HG02642 (cell line): Measurements from ENCODE around the gene LGALS3.
A peak's percentile ranks its signal among the peaks of the same experiment; 100 is the strongest.
"Not testable (repeated sequence)": the region's sequence is repeated elsewhere in the genome, so short reads cannot be mapped to it uniquely, and the experiment has no call there.

ENCODE experiments used
- ATAC-seq: cut with Tn5 transposase; IDR thresholded peaks from one replicate; pipeline ENCODE4 v1.9.1; 2021; ENCODE audit warnings: mild to moderate bottlenecking; ENCODE audit not compliant: unreplicated experiment, poor library complexity

The LGALS3 gene

DNA sequence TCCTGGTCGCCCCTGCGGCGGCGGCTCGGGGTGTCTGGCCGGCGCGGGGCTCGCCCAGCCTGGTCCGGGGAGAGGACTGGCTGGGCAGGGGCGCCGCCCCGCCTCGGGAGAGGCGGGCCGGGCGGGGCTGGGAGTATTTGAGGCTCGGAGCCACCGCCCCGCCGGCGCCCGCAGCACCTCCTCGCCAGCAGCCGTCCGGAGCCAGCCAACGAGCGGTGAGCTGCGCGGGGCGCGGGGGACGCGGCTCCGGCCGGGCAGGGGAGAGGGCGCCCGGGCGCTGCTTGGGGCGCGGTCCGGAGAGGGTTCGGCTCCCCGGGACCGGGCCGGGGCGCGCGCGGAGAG lies at the start of gene LGALS3:
TSS of gene LGALS3 (plus strand) at position 167 of the 342 bp plus-strand sequence. CDS start 8,122 bp downstream, outside the sequence.
- peak; percentile 74 for ATAC-seq

- not testable (repeated sequence) for ATAC-seq
These were observed 49.1 kb upstream of the LGALS3 start for GRCh38 chr14:55079961-55080360.

DNA sequence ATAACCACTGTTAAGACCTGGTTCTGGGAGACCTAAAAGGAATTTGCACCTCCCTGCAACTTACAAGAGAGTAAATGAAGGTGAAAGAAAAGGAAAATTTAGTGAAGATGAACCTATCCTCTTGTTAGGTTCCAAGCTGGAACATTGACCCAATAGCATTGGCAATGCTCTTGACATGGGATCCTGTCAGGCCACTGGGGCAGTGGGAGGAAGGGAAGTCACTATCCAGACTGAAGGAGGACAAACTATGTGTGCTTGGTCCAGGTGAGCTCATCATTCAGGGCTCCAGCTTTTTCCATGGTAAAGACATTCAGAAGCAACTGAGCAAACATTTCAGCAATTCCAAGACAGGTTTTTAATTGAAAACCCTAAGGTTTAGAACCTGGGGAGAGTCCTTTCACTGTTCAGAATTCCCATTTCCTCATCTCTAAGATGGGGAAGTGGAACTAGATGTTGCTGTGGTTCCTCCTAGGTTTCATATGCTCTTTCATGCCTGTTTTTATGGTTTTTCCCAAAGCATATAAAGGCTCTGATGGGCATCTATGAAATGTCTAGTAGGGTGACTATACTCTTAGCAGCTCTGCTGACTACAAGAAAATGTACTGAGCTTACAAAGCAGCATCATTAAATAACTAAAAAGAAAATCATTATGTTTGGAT lies 44.5 kb upstream of the LGALS3 start:
- ATAC-seq, result no peak

GRCh38 chr14:55085060-55085660 lies 43.9 kb upstream of the LGALS3 start:
- ATAC-seq, result no peak

DNA sequence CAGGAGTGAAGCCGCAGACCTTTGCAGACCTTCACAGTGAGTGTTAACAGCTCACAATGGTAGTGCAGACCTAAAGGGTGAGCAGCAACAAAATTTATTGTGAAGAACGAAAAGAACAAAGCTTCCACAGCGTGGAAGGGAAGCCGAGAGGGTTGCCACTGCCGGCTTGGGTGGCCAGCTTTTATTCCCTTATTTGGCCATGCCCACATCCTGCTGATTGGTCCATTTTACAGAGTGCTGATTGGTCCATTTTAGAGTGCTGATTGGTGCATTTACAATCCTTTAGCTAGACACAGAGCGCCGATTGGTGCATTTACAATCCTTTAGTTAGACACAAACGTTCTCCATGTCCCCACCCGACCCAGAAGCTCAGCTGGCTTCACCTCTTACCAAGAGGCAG lies 42.1 kb upstream of the LGALS3 start:
- ATAC-seq, result no peak

DNA sequence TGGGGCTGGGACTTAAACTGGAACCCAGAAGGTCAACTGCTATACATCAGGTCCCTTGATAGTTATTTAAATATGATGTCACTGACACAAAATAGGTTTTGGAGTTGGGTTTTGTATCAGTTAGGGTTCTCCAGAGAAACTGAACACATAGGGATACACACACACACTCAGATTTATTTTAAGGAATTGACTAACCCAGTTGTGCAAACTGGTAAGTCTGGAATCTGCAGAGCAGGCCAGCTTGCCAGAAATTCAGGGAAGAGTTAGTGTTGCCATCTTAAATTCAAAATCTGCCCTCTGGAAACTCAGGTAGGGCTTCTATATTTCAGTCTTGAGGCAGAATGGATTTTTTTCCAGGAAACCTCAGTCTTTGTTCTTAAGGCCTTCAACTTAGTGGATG lies 40.7 kb upstream of the LGALS3 start:
- ATAC-seq, result no peak

DNA sequence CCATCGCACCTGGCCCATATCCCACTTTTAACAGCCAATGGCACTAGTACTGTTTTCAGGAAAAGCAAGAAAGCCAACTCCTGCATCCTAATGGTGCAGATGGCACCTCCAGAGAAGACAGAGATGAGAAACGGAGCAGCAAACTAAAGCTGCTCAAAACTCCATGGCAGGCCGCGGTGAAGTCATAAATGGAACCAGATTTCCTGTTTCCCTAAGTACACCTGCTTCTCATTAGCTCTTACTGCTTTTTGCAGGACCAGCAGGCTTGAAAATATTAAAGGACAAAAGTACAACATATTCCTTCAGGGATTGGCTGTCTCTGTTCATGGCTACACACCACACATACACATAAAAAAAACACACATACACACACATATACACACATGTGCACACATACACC lies 36.7 kb upstream of the LGALS3 start:
- no peak for ATAC-seq

DNA sequence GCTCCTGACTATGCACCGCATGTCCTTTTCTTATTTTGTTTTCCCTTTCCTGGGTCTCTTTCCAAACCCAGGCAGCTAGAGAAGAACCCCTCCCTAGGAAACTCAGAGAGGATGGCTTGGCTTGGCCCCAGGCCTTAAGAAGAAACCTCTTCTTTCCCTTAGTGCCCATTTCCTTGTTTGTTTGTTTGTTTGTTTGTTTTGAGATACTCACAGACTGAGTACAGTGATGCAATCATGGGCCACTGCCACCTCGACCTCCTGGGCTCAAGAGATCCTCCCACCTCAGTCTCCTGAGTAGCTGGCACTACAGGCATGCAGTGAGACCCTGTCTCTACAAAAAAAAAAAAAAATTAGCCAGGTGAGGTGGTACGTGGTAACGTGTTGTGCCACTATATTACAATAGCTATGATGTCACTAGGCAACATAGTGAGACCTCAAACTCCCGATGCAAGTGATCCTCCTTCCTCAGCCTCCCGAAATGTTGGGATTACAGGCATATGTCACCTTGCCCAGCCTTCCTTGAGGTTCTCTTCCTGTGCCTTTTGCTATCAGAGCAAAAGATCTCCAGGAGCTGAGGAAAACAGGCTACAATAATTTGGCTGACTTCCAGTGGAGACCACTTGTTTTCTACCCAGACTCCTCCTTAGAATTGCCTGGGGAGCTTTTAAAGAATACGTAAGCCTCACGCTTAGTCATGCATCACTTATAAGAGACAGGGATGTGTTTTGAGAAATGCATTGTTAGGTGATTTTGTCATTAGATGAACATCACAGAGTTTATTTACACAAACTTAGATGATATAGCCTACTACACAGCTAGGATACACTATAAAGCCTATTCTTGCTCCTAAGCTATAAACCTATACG lies 34.5 kb upstream of the LGALS3 start:
- ATAC-seq, result no peak

GRCh38 chr14:55097881-55098560 lies 31.0 kb upstream of the LGALS3 start:
- peak; percentile 67 for ATAC-seq

GRCh38 chr14:55098561-55098898 lies 30.5 kb upstream of the LGALS3 start:
- no peak for ATAC-seq

GRCh38 chr14:55099756-55100155 lies 29.3 kb upstream of the LGALS3 start:
- ATAC-seq, result no peak

DNA sequence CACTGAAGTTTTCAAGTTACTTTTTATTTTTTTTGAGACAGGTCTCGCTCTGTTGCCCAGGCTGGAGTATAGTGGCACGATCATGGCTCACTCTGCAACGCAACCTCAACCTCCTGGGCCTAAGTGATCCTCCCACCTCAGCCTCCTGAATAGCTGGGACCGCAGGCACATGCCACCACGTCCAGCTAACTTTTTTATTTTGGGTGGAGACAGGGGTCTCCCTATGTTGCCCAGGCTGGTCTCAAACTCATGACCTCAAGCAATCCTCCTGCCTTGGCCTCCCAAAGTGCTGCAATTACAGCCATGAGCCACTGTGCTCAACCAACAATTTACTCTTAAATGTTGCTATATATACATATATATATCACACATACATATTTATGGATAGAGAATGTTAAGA lies 27.4 kb upstream of the LGALS3 start:
- no peak for ATAC-seq

DNA sequence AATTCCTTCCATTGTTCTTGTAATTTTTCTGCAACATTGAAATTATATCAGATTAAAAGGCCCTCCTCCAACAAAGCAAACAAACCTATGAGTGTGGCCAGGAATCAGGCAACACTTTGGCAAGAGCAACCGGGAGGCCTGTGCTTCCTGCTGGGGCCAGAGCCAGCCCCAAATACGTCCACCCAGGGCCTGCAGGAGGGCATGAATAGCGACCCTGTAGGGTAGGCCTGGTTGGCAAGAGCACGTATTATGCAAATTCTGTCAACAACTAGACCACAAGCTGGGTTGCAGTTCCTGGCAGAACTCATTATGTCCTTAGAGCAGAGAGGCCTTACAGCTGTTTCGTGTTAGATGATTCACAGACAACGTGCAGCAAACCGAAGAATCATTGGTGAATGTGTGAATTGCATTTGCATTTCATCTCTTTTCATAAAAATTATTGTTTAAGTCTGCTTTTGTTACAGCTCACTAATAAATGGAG lies 26.9 kb upstream of the LGALS3 start:
- peak; percentile 70 for ATAC-seq

DNA sequence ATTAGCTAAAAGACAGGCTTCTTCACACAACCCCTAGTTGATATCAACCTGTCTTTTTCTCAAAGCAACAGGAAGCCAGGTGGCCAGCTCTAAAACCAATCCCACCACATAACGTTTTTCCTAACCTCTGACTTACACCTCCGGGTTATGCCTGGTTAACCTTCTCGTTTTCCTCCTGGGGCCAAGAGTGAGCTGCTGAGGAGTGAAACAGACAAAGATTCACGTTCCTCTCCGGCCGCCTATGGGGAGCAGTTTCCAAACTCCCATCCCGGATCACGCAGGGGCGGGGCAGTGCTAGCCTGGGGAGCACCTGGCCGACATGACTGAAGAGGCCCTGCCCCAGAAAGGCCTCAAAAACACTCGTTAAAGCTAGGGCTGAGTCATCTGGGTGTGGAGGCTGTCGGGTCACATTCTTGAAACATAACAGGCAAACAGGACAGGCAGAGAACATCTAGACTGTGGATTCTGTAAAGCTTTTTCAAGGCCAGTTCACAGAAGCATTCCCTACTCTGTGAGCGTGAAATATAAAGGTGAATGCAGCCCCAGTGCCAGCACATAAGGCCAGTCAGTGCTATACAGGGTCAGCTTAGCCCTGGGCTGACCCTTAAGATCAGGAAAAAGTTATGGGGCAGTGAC lies 25.9 kb upstream of the LGALS3 start:
- peak; percentile 45 for ATAC-seq

DNA sequence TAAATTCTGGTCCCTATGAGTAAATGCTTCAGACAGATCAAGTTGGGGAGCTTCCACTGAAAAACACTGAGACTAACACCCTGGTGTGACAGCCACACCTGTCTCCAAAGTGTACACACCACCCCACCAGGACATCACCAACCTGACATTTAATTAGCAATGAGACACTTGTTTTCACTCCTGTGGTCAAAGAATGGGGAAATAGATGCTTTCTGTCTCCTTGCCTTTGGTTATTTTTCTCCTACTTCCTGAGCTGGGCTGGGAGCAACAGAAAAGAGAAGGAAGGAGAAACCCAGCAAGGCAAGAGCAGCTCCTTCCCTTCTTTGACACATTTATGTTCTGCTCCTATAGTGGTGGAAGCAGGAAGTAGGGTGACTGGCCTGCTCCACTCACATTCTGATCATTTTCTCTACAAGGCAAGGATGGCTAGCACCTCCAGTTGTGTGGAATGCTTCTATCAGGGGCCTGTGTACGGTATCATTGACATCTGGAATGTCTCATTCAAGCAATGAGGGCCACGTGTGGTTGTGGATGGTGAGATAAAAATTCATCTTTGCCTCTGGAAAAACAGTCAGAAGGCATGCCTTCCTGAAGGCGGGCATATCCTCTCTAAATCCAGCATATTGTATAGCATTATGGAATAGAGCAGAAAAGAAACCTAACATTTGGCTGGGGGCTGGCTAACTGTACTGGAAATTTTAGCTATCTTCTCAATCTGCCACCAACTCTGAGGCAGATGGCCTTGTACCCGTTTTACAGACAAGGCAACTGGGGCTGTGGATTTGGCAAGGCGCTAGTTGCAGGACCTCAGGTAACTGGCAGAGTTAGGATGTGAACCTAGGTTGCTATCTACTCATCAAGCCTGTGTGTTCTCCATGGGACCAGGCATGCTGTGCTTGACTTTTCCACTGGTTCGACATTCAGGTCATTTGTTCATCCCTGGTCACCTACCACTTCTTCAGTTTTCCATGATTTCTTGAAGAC lies 24.8 kb upstream of the LGALS3 start:
- ATAC-seq, result no peak

DNA sequence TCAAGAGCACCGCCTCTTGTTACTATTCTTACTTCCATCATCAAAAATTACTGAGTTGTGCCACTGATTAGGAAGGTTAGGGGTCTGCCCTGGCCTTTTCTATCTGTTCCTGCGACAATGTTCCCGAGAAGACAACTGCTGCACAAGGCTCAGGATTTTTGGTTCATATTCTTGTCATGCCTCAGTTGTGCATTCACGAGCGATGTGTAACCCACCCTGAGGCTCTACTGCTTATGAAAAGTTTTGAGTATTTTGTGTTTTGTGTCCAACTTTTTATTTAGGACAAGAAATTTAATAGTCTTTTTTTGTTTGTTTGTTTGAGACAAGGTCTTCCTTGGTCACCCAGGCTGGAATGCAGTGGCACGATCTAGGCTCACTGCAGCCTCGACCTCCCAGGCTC lies 23.1 kb upstream of the LGALS3 start:
- ATAC-seq, result no peak

DNA sequence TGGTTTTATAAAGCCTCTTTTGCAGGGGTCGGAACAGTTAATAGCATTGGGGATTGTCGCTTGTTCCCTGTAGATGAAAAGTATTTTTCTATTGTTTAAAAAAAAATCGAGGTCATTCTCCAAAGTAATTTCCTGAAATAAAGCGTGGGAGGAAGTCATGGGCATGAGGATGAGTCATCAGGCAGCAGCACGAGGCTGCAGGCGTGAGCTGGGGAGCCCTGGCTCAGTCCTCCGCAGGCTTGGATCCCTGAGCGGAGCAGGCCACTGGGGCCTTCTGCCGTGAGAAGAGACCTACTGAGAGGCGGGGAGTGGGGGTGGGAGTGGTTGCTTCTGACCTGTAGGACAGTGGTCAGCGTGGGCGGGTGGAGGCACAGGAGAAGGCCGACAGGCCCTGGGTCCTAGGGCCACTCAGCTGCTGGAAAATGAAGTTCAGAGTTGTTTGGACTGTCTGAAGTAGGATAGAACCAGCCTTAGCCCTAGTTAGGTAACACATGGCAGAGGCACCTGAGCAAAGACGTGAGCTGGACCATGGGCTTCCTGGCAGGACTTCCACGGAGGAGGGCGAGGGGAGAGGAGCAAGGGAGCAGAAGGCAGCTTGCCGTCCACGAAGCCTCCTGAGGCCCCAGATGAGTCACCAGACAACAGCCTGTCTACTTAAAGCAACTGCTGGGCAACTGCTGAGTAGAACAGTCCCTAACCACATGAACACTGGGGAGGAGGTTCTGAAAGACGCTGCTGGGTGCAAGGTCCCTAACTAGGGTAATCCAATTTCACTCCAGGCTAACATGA lies 21.1 kb upstream of the LGALS3 start:
- ATAC-seq, result no peak

GRCh38 chr14:55109836-55110235 lies 19.2 kb upstream of the LGALS3 start:
- no peak for ATAC-seq
